Muscle of leg (tissue), 11 donors: ENCODE data around the gene INPP5A. TPM values are rescaled to one million over a fixed set of nuclear protein-coding genes. Genes with fewer than 3 reads are reported as not detected.
"Not testable (repeated sequence)": the region's sequence is repeated elsewhere in the genome, so short reads cannot be mapped to it uniquely, and the experiment has no call there.

ENCODE experiments used
- DNase-seq: peaks from one replicate; pipeline ENCODE4 v3.0.0; 2013
- H3K27ac ChIP-seq: one replicate; pipeline ENCODE4 v1.5.1; 2013; ENCODE audit warnings: mild to moderate bottlenecking, low read length, control low read depth
- H3K27me3 ChIP-seq: one replicate; pipeline ENCODE4 v1.6.1; 2013; ENCODE audit warnings: low read length; ENCODE audit not compliant: control insufficient read depth, insufficient read depth
- H3K36me3 ChIP-seq: one replicate; pipeline ENCODE4 v1.6.1; 2013; ENCODE audit warnings: low read length; ENCODE audit not compliant: control insufficient read depth, insufficient read depth
- H3K4me1 ChIP-seq: one replicate; pipeline ENCODE4 v1.6.1; 2013; ENCODE audit warnings: low read length; ENCODE audit not compliant: control insufficient read depth, insufficient read depth
- H3K4me3 ChIP-seq: one replicate; pipeline ENCODE4 v1.5.1; 2013; ENCODE audit warnings: low read length, control low read depth
- H3K9me3 ChIP-seq: replicated peaks from 2 replicates; pipeline ENCODE4 v1.6.1; 2013; ENCODE audit warnings: low read depth, low read length; ENCODE audit not compliant: control insufficient read depth
- WGBS: methylation state at CpG from one replicate; pipeline ENCODE4 v1.1.5; 2013; ENCODE audit warnings: missing lambda C conversion rate; ENCODE audit not compliant: insufficient coverage; 5-methylcytosine and 5-hydroxymethylcytosine counted together
- polyA plus RNA-seq, 8 donors: library from polyadenylated mRNA; unstranded; fragments of 120-200 nt; gene quantifications; one replicate each; pipeline versions ENCODE4 v1.2.1 to v1.2.3, GENCODE V29; 2013; ENCODE audit warnings: inconsistent platforms in 1 of 8, low replicate concordance in 1 of 8; ENCODE audit not compliant: insufficient read length in 8 of 8, insufficient read depth in 1 of 8
- total RNA-seq: library from RNA; stranded (reverse); fragments of 120-200 nt; gene quantifications from one replicate; pipeline ENCODE4 v1.2.4, GENCODE V29; 2013

Gene INPP5A
- total and polyA plus RNA-seq, 9 donors, result 34.1 to 56.2 (median 44.7) TPM

- Histone ChIP-seq H3K36me3 (no peaks in the 10 kb centered on the region), H3K4me3 (no peak overlapping the region), H3K4me1 (peaks cover under 1% of the 10 kb centered on the region), H3K27me3 (no peaks in the 10 kb centered on the region), H3K27ac (no peak overlapping the region), H3K9me3 (no peaks in the 10 kb centered on the region)
- WGBS, result 97% methylated on average over 10 of the region's 12 CpGs
- no peak for DNase-seq
Observed at GRCh38 chr10:132565516-132566209, 28.1 kb downstream of the INPP5A start.

GRCh38 chr10:132566892-132567291 lies 29.3 kb downstream of the INPP5A start:
- no peak overlapping the region for H3K27ac ChIP-seq
- H3K4me1 ChIP-seq, result peaks cover 5% of the 10 kb centered on the region
- H3K27me3 ChIP-seq, result no peaks in the 10 kb centered on the region
- H3K9me3 ChIP-seq, result no peaks in the 10 kb centered on the region
- no peaks in the 10 kb centered on the region for H3K36me3 ChIP-seq
- no peak for DNase-seq
- WGBS, result 58% methylated on average over 4 of the region's 6 CpGs
- H3K4me3 ChIP-seq, result no peak overlapping the region

GRCh38 chr10:132570265-132570664 lies 32.7 kb downstream of the INPP5A start:
- Histone ChIP-seq H3K36me3 (no peaks in the 10 kb centered on the region), H3K9me3 (no peaks in the 10 kb centered on the region), H3K27ac (no peak overlapping the region), H3K27me3 (no peaks in the 10 kb centered on the region), H3K4me3 (no peak overlapping the region), H3K4me1 (peaks cover 21% of the 10 kb centered on the region)
- DNase-seq, result no peak
- 82% methylated on average over 4 of the region's 10 CpGs for WGBS

DNA sequence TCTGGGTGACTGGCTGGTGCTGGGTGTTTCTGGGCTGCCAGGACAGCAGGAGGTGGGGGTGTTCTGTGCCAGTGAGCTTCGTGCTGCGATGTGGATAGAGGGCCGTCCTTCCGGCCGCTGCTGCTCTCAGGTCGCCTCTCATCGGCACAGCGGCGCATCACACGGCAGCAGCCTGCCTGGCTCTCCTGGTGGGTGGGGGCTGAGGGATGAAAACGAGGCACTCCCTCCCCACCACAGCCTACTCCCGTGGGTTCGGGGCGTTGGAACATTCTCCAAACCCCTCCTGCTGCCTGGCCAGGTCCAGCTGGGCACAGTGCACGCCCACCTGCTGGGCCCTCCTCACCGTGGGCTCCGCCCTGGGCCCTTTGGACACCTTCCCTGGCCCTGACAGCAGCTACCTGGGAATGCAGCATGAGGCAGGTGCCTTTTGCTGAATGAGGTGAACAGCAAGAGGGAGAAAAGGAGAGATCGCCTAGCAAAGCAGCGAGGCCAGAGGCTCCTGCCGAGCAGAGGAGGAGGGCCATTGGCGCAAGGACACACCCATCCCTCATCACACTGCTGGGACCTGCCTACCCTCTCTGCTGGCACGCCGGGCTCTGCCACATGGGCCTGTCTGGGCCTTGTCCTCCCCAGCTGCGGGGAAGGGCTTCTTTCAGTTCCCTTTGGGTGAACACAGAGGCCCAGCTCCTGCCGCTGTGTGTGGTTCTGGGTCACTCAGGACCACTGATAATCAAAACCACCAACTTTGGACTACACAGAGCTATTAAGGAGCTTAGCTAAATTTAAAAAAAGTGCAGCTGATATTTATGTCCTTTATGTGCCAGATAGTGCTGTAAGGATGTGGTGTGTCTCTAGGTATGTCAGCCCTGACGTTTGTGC lies 33.4 kb downstream of the INPP5A start:
- H3K9me3 ChIP-seq, result no peaks in the 10 kb centered on the region
- H3K27ac ChIP-seq, result no peak overlapping the region
- no peaks in the 10 kb centered on the region for H3K36me3 ChIP-seq
- no peak overlapping the region for H3K4me3 ChIP-seq
- peak; percentile 32 for DNase-seq
- H3K27me3 ChIP-seq, result no peaks in the 10 kb centered on the region
- 89% methylated on average over 4 of the region's 26 CpGs for WGBS
- peaks cover 29% of the 10 kb centered on the region for H3K4me1 ChIP-seq

DNA sequence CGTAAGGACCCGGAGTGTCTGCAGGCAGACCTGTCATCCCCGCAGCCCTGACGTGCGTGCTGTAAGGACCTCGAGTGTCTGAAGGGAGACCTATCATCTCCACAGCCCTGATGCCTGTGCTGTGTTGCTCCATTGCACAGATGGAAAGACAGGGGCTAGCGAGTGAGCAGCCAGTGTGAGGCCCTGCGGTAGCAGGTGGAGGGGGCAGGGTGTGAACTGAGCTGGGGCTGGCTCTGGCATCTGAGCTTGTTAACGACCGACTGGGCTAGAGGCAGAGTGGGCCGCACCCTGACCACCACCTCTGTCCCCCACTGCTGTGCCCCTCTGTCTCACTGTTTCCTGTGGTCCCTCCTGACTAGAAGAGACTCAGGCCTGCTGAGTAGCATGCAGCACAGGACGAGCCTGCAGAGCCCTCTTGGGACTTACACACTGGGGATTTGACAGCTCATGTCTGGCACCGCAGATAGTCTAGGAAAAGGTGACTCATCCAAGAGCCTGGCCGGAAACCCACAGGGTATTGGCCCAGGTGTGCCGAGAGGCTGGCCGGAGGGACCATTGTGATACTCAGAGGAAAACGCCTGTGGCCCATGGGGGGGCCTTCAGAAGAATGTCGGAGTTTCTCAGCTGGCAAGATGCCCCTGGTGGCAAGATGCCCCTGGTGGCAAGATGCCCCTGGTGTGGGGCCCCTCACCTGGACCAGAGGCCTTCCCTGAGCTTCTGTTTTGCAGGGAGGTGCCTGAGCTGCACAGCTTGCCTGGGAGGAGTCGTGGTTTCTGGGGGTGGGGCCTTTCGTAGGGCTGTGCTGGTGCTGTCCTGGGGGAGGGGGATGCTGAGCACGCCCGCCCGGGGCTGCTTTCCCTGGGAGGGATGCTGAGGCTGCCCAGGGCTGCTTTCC lies 34.3 kb downstream of the INPP5A start:
- H3K4me3 ChIP-seq, result no peak overlapping the region
- H3K9me3 ChIP-seq, result no peaks in the 10 kb centered on the region
- H3K27ac ChIP-seq, result no peak overlapping the region
- DNase-seq, result peak; percentile 25
- 46% methylated on average over 17 of the region's 23 CpGs for WGBS
- no peaks in the 10 kb centered on the region for H3K36me3 ChIP-seq
- peaks cover 31% of the 10 kb centered on the region for H3K4me1 ChIP-seq
- no peaks in the 10 kb centered on the region for H3K27me3 ChIP-seq

GRCh38 chr10:132572545-132572937 lies 35.0 kb downstream of the INPP5A start:
- H3K4me3 ChIP-seq, result no peak overlapping the region
- 19% methylated on average over 4 of the region's 7 CpGs for WGBS
- H3K27ac ChIP-seq, result no peak overlapping the region
- no peaks in the 10 kb centered on the region for H3K9me3 ChIP-seq
- peaks cover 31% of the 10 kb centered on the region for H3K4me1 ChIP-seq
- no peaks in the 10 kb centered on the region for H3K36me3 ChIP-seq
- H3K27me3 ChIP-seq, result no peaks in the 10 kb centered on the region
- no peak for DNase-seq

DNA sequence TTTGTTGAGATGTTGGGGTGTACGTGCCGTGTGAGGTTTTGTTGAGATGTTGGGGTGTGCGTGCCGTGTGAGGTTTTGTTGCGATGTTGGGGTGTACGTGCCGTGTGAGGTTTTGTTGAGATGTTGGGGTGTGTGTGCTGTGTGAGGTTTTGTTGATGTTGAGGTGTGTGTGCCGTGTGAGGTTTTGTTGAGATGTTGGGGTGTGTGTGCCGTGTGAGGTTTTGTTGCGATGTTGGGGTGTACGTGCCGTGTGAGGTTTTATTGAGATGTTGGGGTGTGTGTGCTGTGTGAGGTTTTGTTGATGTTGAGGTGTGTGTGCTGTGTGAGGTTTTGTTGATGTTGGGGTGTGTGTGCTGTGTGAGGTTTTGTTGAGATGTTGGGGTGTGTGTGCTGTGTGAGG lies 35.4 kb downstream of the INPP5A start:
- 93% methylated on average over 5 of the region's 12 CpGs for WGBS
- H3K36me3 ChIP-seq, H3K27ac ChIP-seq, H3K27me3 ChIP-seq, H3K4me3 ChIP-seq, H3K9me3 ChIP-seq, DNase-seq: not testable (repeated sequence)
- peaks cover 31% of the 10 kb centered on the region for H3K4me1 ChIP-seq

DNA sequence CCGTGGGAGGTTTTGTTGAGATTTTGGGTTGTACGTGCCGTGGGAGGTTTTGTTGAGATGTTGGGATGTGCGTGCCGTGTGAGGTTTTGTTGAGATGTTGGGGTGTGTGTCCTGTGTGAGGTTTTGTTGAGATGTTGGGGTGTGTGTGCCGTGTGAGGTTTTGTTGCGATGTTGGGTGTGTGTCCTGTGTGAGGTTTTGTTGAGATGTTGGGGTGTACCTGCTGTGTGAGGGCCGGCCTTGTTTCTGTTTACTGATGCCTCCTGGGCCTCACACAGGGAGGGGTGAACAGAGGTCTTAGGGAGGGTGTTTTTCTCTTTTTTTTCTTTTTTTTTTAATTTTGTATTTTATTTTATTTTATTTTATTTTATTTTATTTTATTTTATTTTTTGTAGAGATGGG lies 36.7 kb downstream of the INPP5A start:
- Histone ChIP-seq H3K36me3 (no peaks in the 10 kb centered on the region), H3K4me3 (no peak overlapping the region), H3K9me3 (no peaks in the 10 kb centered on the region), H3K4me1 (peaks cover 38% of the 10 kb centered on the region), H3K27ac (no peak overlapping the region), H3K27me3 (no peaks in the 10 kb centered on the region)
- no peak for DNase-seq
- 97% methylated on average over 7 of the region's 8 CpGs for WGBS

- no peak overlapping the region for H3K27ac ChIP-seq
- WGBS, result 59% methylated on average over 18 of the region's 19 CpGs
- H3K4me3 ChIP-seq, result no peak overlapping the region
Observed at GRCh38 chr10:132574783-132575319, 37.3 kb downstream of the INPP5A start.

More at GRCh38 chr10:132574783-132575319, 37.3 kb downstream of the INPP5A start:
- Histone ChIP-seq H3K4me1 (peaks cover 38% of the 10 kb centered on the region), H3K27me3 (no peaks in the 10 kb centered on the region), H3K36me3 (no peaks in the 10 kb centered on the region), H3K9me3 (no peaks in the 10 kb centered on the region)
- no peak for DNase-seq
